Umbilical cord (tissue), 2 donors: Measurements from ENCODE around the gene ACOT11. TPM values are rescaled to one million over a fixed set of nuclear protein-coding genes. Genes with fewer than 3 reads are reported as not detected.
"Not testable (repeated sequence)": the region's sequence is repeated elsewhere in the genome, so short reads cannot be mapped to it uniquely, and the experiment has no call there.

Experiments used
- DNase-seq: peaks from one replicate; pipeline ENCODE4 v3.0.0-alpha.2; 2015; ENCODE audit warnings: low spot score
- total RNA-seq: library from RNA; depleted of rRNA; stranded (reverse); fragments of >200 nt; gene quantifications from one replicate; pipeline ENCODE4 v1.2.3, GENCODE V29; 2014; ENCODE audit warnings: low replicate concordance; ENCODE audit not compliant: insufficient read depth

Gene ACOT11
- 12.5 TPM for total RNA-seq

GRCh38 chr1:54547601-54548388 is at the start of gene ACOT11:
TSS of gene ACOT11 (plus strand) at chr1:54548228. CDS start at chr1:54548310, 82 bp downstream.
- peak; percentile 98 for DNase-seq

DNA sequence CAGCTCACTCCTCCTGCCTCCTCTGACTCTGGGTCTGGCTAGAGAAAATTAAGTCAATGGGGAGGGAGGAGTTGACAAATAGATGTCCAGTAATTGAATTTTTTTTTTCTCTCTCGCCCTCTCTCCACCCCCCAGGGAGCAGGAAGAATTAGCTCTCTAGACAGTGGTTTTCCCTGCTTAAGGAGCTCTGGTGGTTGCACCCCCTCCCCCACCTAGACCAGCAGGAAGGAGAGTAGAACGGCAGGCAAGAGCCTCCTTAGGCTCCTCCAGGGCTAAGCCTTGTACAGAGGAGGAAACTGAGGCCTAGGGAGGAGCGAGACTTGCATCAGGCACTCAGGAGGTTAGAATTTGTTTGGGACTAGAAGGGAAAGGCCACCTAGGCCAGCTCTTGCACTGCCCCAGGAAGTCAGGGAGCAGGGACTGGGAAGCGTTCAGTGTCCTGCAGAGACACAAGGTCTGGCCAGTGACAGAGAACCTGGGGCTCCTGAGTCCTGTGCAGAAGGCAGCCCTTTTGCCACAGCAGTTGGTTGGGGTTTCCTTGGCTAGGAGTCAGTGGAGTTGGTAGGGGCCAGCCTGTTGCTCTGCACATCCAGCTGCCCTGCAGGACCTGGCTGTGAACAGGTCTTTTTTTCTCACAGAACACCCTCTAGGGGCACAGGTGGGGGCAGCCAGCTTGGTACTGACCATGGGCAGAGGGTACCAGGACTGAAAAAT is 49.5 kb upstream of the ACOT11 start:
- no peak for DNase-seq

- DNase-seq, result no peak
These were observed 49.0 kb upstream of the ACOT11 start for GRCh38 chr1:54499097-54499359.

DNA sequence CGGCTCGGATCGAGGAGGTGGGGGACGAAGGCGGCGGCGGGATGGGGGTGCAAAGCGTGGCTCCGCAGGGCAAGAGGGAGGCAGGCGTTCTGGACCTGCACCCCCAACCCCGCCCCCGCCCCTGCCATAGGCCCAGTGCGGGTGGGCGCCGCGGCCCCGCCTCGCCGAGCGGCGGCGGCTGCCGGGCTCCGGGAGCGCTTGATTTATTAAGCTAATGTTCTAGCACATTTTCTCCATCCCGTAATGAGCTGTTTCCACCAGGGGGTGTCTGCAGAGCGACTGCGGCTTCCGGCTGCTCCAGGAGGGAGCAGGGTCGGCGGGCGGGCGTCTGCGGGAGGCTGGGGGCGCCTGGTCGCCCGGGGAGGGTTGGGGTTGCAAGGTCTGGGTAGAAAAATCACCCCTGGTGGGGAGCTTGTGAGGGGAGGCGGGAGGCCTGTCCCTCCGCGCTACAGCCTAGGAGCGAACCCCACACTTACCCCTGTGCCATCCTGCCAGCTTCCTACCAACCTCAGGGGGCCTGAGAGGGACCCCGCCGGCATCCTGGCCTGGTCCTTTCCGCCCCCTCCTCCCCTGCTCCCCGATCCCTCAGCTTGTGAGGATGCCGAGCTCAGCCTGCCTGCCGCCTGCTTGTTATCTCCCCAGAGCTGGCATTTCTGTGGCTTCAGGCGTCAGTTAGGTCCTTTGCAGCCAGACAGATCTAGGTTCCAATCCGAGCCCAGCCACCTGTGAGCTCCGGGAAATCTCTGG is 48.5 kb upstream of the ACOT11 start:
- peak; percentile 57 for DNase-seq

GRCh38 chr1:54500107-54500431 is 48.0 kb upstream of the ACOT11 start:
- DNase-seq, result no peak

DNA sequence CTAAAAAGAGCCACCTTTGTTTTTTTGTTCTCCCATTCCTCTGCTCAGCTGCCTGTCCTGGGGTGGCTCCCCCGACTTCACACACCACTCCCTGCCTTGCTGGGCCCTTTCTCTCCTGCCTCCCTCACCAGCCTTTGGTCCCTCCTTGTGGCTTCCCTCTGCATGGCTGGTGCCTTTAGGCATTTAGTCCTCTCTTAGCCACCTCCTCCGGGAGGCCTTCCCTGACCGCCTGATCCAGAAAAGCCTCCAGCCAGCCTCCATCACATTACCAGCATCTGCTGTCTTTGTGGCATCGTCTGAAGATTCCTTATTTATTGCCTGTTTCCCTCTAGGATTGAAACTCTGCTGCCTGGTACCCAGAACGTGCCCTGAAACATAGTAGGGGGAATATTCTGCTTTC is 46.2 kb upstream of the ACOT11 start:
- no peak for DNase-seq

DNA sequence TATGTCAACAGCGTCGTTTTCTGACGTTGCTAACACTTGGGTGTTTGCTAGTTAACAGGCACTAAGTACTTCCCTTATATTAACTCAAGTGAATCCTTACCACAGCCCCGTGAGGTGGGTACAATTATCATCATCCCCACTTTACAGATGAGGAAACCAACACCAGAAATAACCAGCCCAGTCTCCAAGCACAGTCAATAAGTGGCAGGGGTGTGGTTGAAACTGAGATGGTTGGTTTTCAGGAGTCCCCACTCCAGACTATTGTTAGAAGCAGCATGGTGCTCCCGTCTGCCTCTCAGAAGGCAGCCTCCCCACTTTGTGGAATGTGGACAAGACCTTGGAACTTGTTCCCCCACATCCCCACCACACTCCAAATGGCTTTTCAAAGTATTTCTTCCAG is 45.7 kb upstream of the ACOT11 start:
- no peak for DNase-seq

DNA sequence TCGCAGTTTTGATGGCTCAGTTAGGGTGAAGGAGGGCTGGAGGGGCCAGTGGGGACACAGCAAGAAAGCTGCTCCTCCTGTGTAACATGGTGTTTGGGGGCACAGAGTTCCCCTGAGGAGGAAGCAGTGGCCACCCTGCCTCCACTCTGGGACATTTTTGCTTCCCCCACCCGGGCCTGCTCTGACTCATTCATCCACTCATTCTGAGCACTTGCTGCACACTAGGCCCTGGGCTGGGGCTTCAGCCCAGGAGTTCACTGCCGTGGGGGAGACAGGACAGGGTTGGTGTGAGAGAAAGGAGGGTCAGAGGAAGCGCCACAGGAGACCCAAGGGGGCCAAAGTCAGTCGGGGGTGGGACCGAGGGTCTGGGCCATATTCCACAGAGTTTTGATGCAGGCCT is 41.4 kb upstream of the ACOT11 start:
- DNase-seq, result no peak

- DNase-seq, result no peak
These were observed 40.8 kb upstream of the ACOT11 start for GRCh38 chr1:54507033-54507870.

DNA sequence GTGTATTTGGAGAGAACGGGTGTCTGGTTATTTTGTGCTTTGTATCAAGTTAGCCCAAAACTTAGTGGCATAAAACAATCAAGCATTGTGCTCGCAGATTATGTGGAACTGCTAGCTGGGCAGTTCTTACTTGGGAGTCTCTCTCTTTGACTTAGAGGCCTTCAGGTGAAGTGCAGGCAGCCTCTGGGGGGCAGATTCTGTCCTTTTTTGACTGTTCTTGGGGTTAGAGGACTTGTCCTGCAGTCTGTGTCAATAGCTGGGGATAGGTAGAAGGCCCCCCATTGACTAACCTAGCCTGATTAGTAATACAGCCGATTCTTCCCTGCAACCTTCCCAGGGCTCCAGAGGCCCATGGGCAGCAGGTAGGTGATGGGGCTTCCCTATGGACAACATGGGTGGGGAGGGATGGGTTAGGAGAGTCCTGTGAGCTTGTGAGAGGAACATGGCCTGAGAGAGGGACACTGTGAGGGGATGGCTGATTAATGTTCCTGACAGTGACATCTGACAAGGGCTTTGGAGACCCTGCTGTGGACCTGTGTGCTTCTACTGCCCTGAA is 37.2 kb upstream of the ACOT11 start:
- no peak for DNase-seq

- DNase-seq, result not testable (repeated sequence)
These were observed 34.0 kb upstream of the ACOT11 start for GRCh38 chr1:54513921-54514580.

GRCh38 chr1:54516249-54516920 is 31.6 kb upstream of the ACOT11 start:
- no peak for DNase-seq

DNA sequence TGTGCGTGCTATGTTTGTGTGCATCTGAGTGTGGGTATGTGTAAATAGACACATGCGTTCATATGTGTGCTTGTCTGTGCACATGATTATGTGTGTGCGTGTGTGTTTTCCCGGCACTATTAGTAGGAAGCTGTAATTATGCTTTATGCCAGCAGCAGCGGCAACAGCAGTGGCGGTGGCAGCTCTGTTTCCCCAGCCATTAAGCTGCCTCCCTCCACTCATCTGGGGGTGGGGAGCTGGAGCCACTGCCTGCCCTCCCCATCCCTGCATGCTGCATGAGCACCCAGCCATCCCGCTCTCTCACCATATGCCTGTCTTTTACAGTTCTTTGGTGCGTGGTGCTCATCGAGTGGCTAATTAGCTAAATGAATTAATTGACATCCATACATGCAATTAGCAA is 30.5 kb upstream of the ACOT11 start:
- no peak for DNase-seq

- DNase-seq, result no peak
These were observed 29.5 kb upstream of the ACOT11 start for GRCh38 chr1:54518489-54518888.

GRCh38 chr1:54519709-54520108 is 28.3 kb upstream of the ACOT11 start:
- no peak for DNase-seq

DNA sequence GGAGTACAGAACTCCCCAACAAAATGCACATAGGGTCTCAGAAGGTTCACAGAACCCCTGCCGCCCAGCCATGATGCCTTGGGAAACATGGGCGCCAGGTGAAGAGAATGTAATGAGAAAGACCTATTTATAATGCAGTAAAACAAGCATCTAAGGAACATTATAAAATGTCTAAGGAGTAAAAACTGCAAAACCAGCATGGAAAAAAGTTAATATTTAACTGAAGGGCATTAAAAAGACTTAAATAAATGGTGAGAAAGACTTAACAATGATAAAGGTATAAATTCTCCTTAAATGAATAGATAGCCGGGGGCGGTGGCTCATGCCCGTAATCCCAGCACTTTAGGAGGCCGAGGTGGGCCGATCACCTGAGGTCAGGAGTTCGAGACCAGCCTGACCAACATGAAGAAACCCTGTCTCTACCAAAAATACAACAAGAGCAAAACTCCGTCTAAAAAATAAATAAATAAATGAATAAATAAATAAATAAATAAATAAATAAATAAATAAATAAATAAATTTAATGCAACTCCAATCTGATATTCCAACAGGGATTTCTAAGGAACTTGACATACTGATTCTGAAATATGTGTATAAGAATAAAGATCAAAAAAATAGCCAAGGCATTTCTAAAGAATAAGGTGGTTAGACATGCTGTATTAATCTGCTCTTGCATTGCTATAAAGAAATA is 27.3 kb upstream of the ACOT11 start:
- no peak for DNase-seq

GRCh38 chr1:54526565-54526964 is 21.5 kb upstream of the ACOT11 start:
- DNase-seq, result not testable (repeated sequence)

GRCh38 chr1:54528613-54529012 is 19.4 kb upstream of the ACOT11 start:
- DNase-seq, result no peak

DNA sequence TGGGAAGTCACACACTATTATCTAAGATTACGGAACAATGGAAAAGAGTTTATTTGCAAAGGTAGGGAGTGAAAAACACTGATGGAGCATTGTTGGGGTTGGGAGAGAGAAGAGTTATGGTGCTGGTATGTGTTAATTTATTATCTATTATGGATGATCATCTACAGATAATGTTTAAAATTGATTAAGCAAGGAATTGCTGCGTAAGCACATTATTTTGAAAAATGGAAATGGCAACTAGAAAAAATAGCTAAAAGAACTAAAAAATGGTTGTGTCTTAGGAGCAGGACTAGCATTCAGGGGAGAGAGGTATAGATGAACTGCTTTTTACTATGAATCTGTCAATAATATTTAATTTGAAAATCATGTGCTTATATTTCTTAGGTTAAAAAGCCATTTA is 16.0 kb upstream of the ACOT11 start:
- DNase-seq, result no peak

DNA sequence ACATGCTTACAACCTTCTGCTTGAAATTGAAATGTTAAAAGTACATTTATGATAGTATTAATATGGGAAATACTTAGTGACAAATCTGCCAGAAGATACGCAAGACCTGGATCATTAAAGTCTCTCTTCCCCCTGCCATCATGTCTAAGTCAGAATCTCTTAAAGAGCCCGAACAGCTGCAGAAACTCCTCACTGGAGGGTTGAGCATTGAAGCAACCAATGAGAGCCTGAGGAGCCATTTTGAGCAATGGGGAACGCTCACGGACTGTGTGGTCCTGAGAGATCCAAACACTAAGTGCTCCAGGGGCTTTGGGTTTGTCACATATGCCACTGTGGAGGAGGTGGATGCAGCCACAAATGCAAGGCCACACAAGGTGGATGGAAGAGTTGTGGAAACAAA is 11.4 kb upstream of the ACOT11 start:
- not testable (repeated sequence) for DNase-seq
